KOPT-K1 (cell line): Measurements from ENCODE around the gene NUDT8.
"Not testable (repeated sequence)": the region's sequence is repeated elsewhere in the genome, so short reads cannot be mapped to it uniquely, and the experiment has no call there.

Source experiments
- H3K27ac ChIP-seq: fragments of 200-600 bp; sonication (generic); 2 replicates; pipeline ENCODE4 v1.5.1; 2016; ENCODE audit warnings: antibody characterized with exemption, mild to moderate bottlenecking, low read depth, low read length; ENCODE audit not compliant: poor library complexity, severe bottlenecking
- H3K36me3 ChIP-seq: fragments of 200-600 bp; sonication (generic); 2 replicates; pipeline ENCODE4 v1.5.1; 2017; ENCODE audit warnings: antibody characterized with exemption, mild to moderate bottlenecking, low read length, moderate library complexity; ENCODE audit not compliant: insufficient read depth
- H3K9me3 ChIP-seq: fragments of 200-600 bp; sonication (generic); 2 replicates; pipeline ENCODE4 v1.5.1; 2017; ENCODE audit warnings: antibody characterized with exemption, low read length, mild to moderate bottlenecking; ENCODE audit not compliant: insufficient read depth, poor library complexity, severe bottlenecking

Gene NUDT8

GRCh38 chr11:67630228-67630942, 648 bp upstream of the NUDT8 start:
- Histone ChIP-seq H3K36me3 (peaks cover 5% of the 10 kb centered on the region; the same call in 1 of the 2 replicates), H3K9me3 (no peaks in the 10 kb centered on the region), H3K27ac (peak overlapping the region; percentile 76)

DNA sequence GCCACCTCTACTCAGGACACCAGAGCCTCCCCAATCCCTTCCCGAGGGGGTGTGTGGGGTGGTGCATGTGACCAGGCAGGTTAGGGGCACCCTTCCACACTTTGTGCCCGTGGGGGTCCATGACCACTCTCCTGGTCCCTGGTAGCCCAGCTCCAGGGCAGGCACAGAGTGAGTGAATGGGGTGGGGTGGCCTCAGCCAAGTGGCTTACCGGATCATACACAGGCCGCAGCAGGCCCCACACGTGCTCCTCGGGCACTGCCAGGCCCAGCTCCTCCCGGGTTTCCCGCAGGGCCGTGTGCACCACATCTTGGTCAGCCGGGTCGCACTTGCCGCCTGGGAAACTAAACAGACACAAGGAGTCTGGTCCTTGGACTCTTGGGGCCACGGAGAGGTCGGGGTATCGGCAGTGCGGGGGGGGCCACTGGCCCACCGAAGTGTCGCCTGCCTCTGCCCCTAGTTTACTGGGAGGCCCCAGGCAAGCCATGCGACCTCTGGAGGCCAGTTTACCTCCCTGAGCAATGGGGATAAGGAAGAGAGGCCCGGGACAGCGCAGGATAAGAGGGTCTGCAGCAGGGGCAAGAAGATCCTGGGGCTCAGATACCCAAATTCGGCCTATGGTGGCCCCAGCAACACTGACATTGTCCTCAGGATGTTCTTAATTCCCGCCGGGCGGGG, 889 bp downstream of the NUDT8 start:
- Histone ChIP-seq H3K9me3 (no peaks in the 10 kb centered on the region), H3K27ac (peak overlapping the region; percentile 76), H3K36me3 (peaks cover 5% of the 10 kb centered on the region; the same call in 1 of the 2 replicates)

- Histone ChIP-seq H3K27ac (peak overlapping the region; percentile 76), H3K36me3 (peaks cover 5% of the 10 kb centered on the region; the same call in 1 of the 2 replicates), H3K9me3 (no peaks in the 10 kb centered on the region)
These were observed 1.7 kb downstream of the NUDT8 start for GRCh38 chr11:67627812-67628624.

GRCh38 chr11:67627441-67627811, 2.3 kb downstream of the NUDT8 start:
- H3K36me3 ChIP-seq = peaks cover 5% of the 10 kb centered on the region; the same call in 1 of the 2 replicates

GRCh38 chr11:67626970-67627369, 2.8 kb downstream of the NUDT8 start:
- Histone ChIP-seq H3K9me3 (no peaks in the 10 kb centered on the region), H3K36me3 (peaks cover 5% of the 10 kb centered on the region; the same call in 1 of the 2 replicates), H3K27ac (no peak overlapping the region)

More at GRCh38 chr11:67627441-67627811, 2.3 kb downstream of the NUDT8 start:
- no peak overlapping the region for H3K27ac ChIP-seq
- no peaks in the 10 kb centered on the region for H3K9me3 ChIP-seq

GRCh38 chr11:67626131-67626833, 3.5 kb downstream of the NUDT8 start:
- H3K27ac ChIP-seq, H3K36me3 ChIP-seq, H3K9me3 ChIP-seq: not testable (repeated sequence)

- H3K27ac ChIP-seq, H3K36me3 ChIP-seq: not testable (repeated sequence)
These were observed 5.9 kb downstream of the NUDT8 start for GRCh38 chr11:67623795-67624194.

GRCh38 chr11:67622905-67623304, 6.8 kb downstream of the NUDT8 start:
- not testable (repeated sequence) for H3K9me3 ChIP-seq, H3K36me3 ChIP-seq, H3K27ac ChIP-seq

More at GRCh38 chr11:67623795-67624194, 5.9 kb downstream of the NUDT8 start:
- H3K9me3 ChIP-seq = not testable (repeated sequence)

GRCh38 chr11:67621928-67622327, 7.8 kb downstream of the NUDT8 start:
- H3K36me3 ChIP-seq, H3K27ac ChIP-seq: not testable (repeated sequence)

GRCh38 chr11:67620621-67621020, 9.1 kb downstream of the NUDT8 start:
- H3K27ac ChIP-seq = not testable (repeated sequence)

More at GRCh38 chr11:67621928-67622327, 7.8 kb downstream of the NUDT8 start:
- H3K9me3 ChIP-seq = not testable (repeated sequence)

GRCh38 chr11:67619683-67620618, 9.8 kb downstream of the NUDT8 start:
- not testable (repeated sequence) for H3K36me3 ChIP-seq, H3K27ac ChIP-seq, H3K9me3 ChIP-seq

More at GRCh38 chr11:67620621-67621020, 9.1 kb downstream of the NUDT8 start:
- H3K9me3 ChIP-seq, H3K36me3 ChIP-seq: not testable (repeated sequence)

GRCh38 chr11:67618901-67619659, 10.7 kb downstream of the NUDT8 start:
- H3K36me3 ChIP-seq, H3K27ac ChIP-seq: not testable (repeated sequence)

GRCh38 chr11:67617243-67617953, 12.3 kb downstream of the NUDT8 start:
- Histone ChIP-seq H3K9me3 (no peaks in the 10 kb centered on the region), H3K36me3 (peaks cover 12% of the 10 kb centered on the region), H3K27ac (peak overlapping the region; percentile 34)

More at GRCh38 chr11:67618901-67619659, 10.7 kb downstream of the NUDT8 start:
- H3K9me3 ChIP-seq = not testable (repeated sequence)
